Epidermal melanocyte (primary cell): ENCODE measurements around the gene ZNF473.
A peak's percentile ranks its signal among the peaks of the same experiment; 100 is the strongest.
"Not testable (repeated sequence)": the region's sequence is repeated elsewhere in the genome, so short reads cannot be mapped to it uniquely, and the experiment has no call there.

Experiments used
- DNase-seq: peaks from one replicate; pipeline ENCODE4 v3.0.0; 2011; ENCODE audit warnings: low spot score; ENCODE audit not compliant: insufficient read length

Gene ZNF473

GRCh38 chr19:50047671-50048070, 21.9 kb downstream of the ZNF473 start:
- no peak for DNase-seq

- peak; percentile 59 for DNase-seq
Measured at GRCh38 chr19:50050406-50051227, 24.8 kb downstream of the ZNF473 start.

- DNase-seq, result not testable (repeated sequence)
Measured at GRCh38 chr19:50051228-50051895, 25.6 kb downstream of the ZNF473 start.

- no peak for DNase-seq
Measured at GRCh38 chr19:50051964-50052363, 26.2 kb downstream of the ZNF473 start.

- DNase-seq, result no peak
Measured at GRCh38 chr19:50053119-50053518, 27.3 kb downstream of the ZNF473 start.

- DNase-seq, result no peak
Measured at GRCh38 chr19:50058425-50058824, 32.6 kb downstream of the ZNF473 start.

GRCh38 chr19:50059045-50059444, 33.2 kb downstream of the ZNF473 start:
- DNase-seq, result no peak

- DNase-seq, result no peak
Measured at GRCh38 chr19:50060107-50060506, 34.3 kb downstream of the ZNF473 start.

- no peak for DNase-seq
Measured at GRCh38 chr19:50061650-50062049, 35.8 kb downstream of the ZNF473 start.

- DNase-seq, result no peak
Measured at GRCh38 chr19:50065938-50066337, 40.1 kb downstream of the ZNF473 start.

GRCh38 chr19:50067575-50067974, 41.8 kb downstream of the ZNF473 start:
- no peak for DNase-seq

- DNase-seq, result not testable (repeated sequence)
Measured at GRCh38 chr19:50068382-50068781, 42.6 kb downstream of the ZNF473 start.

GRCh38 chr19:50075076-50075475, 49.3 kb downstream of the ZNF473 start:
- DNase-seq, result not testable (repeated sequence)

GRCh38 chr19:50075644-50076372, 50.0 kb downstream of the ZNF473 start:
- not testable (repeated sequence) for DNase-seq

GRCh38 chr19:50076581-50077355, 51.0 kb downstream of the ZNF473 start:
- DNase-seq, result not testable (repeated sequence)

- DNase-seq, result not testable (repeated sequence)
Measured at GRCh38 chr19:50079014-50079413, 53.2 kb downstream of the ZNF473 start.

GRCh38 chr19:50084440-50084839, 58.6 kb downstream of the ZNF473 start:
- not testable (repeated sequence) for DNase-seq

- not testable (repeated sequence) for DNase-seq
Measured at GRCh38 chr19:50087153-50087552, 61.3 kb downstream of the ZNF473 start.

- DNase-seq, result not testable (repeated sequence)
Measured at GRCh38 chr19:50090706-50091105, 64.9 kb downstream of the ZNF473 start.

- DNase-seq, result not testable (repeated sequence)
Measured at GRCh38 chr19:50091786-50092185, 66.0 kb downstream of the ZNF473 start.

GRCh38 chr19:50092597-50092996, 66.8 kb downstream of the ZNF473 start:
- DNase-seq, result not testable (repeated sequence)
